ENCODE measurements around the gene ABHD15.

Gene ABHD15

GRCh38 chr17:29594519-29595090 is 27.8 kb upstream of the ABHD15 start:
- no peak for DNase-seq

GRCh38 chr17:29593591-29594518 is 27.0 kb upstream of the ABHD15 start:
- DNase-seq = no peak

GRCh38 chr17:29592850-29593551 is 26.2 kb upstream of the ABHD15 start, which contains the start of gene ANKRD13B:
Gene ANKRD13B (plus strand): TSS chr17:29593132. CDS start chr17:29593622, 490 bp downstream.
- DNase-seq = no peak

- peak; percentile 76 for DNase-seq
These were observed 25.1 kb upstream of the ABHD15 start for GRCh38 chr17:29591737-29592608.

GRCh38 chr17:29591146-29591736 is 24.4 kb upstream of the ABHD15 start:
- DNase-seq = no peak

- DNase-seq = no peak
These were observed 23.7 kb upstream of the ABHD15 start for GRCh38 chr17:29590411-29591145.

- peak; percentile 83 for DNase-seq
These were observed 22.9 kb upstream of the ABHD15 start, which contains the start of gene GIT1 for GRCh38 chr17:29589524-29590410. Gene GIT1 (minus strand): TSS chr17:29589648. CDS start chr17:29589378, 270 bp downstream.

- DNase-seq = peak; percentile 51
These were observed 21.9 kb upstream of the ABHD15 start for GRCh38 chr17:29588562-29589411.

GRCh38 chr17:29588017-29588561 is 21.3 kb upstream of the ABHD15 start:
- no peak for DNase-seq

GRCh38 chr17:29587591-29587990 is 20.8 kb upstream of the ABHD15 start:
- DNase-seq = no peak

- no peak for DNase-seq
These were observed 20.0 kb upstream of the ABHD15 start for GRCh38 chr17:29586676-29587469.

GRCh38 chr17:29585080-29585751 is 18.4 kb upstream of the ABHD15 start:
- DNase-seq = no peak

- DNase-seq = no peak
These were observed 17.7 kb upstream of the ABHD15 start for GRCh38 chr17:29584452-29585079.

GRCh38 chr17:29583324-29584248 is 16.7 kb upstream of the ABHD15 start:
- no peak for DNase-seq

GRCh38 chr17:29582772-29583171 is 15.9 kb upstream of the ABHD15 start:
- DNase-seq = no peak
